CD14-positive monocyte (primary cell): ENCODE data around the gene SLC2A1. TPM values are rescaled to one million over a fixed set of nuclear protein-coding genes. Genes with fewer than 3 reads are reported as not detected.

Experiments used
- DNase-seq, 3 donors: peaks; one replicate each; pipeline ENCODE4 v3.0.0-alpha.2; 2011 to 2022
- H2AFZ ChIP-seq: 2 replicates; pipeline ENCODE4 v1.6.0; 2012; ENCODE audit warnings: mild to moderate bottlenecking, low read depth, low read length, inconsistent platforms; ENCODE audit not compliant: insufficient read depth, poor library complexity, severe bottlenecking
- H3K27ac ChIP-seq, 2 donors: 1 replicate in 1 of 2; 2 replicates in 1 of 2; pipeline ENCODE4 v1.5.1; 2012 to 2013; ENCODE audit warnings: low read length in 2 of 2, control low read depth in 1 of 2, inconsistent platforms in 1 of 2, low read depth in 1 of 2, mild to moderate bottlenecking in 1 of 2
- H3K27me3 ChIP-seq, 2 donors: one replicate each; pipeline versions ENCODE4 v1.6.0 to v1.6.1; 2011 to 2013; ENCODE audit warnings: low read length in 2 of 2; ENCODE audit not compliant: control insufficient read depth in 2 of 2, insufficient read depth in 2 of 2
- H3K36me3 ChIP-seq, 2 donors: replicated peaks in 1 of 2; 1 replicate in 1 of 2; 2 replicates in 1 of 2; pipeline versions ENCODE4 v1.5.1 to v1.6.1; 2012 to 2013; ENCODE audit warnings: low read length in 2 of 2, control low read depth in 1 of 2, inconsistent platforms in 1 of 2, mild to moderate bottlenecking in 1 of 2; ENCODE audit not compliant: insufficient read depth in 2 of 2, control insufficient read depth in 1 of 2
- H3K4me1 ChIP-seq, 2 donors: 1 replicate in 1 of 2; 2 replicates in 1 of 2; pipeline versions ENCODE4 v1.5.1 to v1.6.1; 2012 to 2013; ENCODE audit warnings: low read length in 2 of 2, control low read depth in 1 of 2, inconsistent platforms in 1 of 2, mild to moderate bottlenecking in 1 of 2, moderate library complexity in 1 of 2; ENCODE audit not compliant: insufficient read depth in 2 of 2, control insufficient read depth in 1 of 2
- H3K4me2 ChIP-seq: replicated peaks from 2 replicates; pipeline ENCODE3; 2012; ENCODE audit warnings: low read length, moderate library complexity, mild to moderate bottlenecking; ENCODE audit not compliant: poor library complexity, severe bottlenecking; ENCODE audit errors: extremely low read depth
- H3K4me3 ChIP-seq, 3 experiments: fragments of 200-600 bp in 1 of 3; sonication (generic) in 1 of 3; replicated peaks in 1 of 3; 1 replicate in 2 of 3; 2 replicates in 1 of 3; pipeline ENCODE4 v1.5.1; 2011 to 2013; ENCODE audit warnings: low read length in 3 of 3, mild to moderate bottlenecking in 3 of 3, control low read depth in 2 of 3, low read depth in 2 of 3, inconsistent platforms in 1 of 3, moderate library complexity in 1 of 3
- H3K79me2 ChIP-seq: 2 replicates; pipeline ENCODE4 v1.6.0; 2012; ENCODE audit warnings: mild to moderate bottlenecking, control low read depth, inconsistent platforms, low read length, moderate library complexity; ENCODE audit not compliant: insufficient read depth
- H3K9ac ChIP-seq: 2 replicates; pipeline ENCODE4 v1.6.0; 2017; ENCODE audit warnings: low read length, mild to moderate bottlenecking; ENCODE audit not compliant: insufficient read depth, poor library complexity, severe bottlenecking
- H3K9me3 ChIP-seq, 2 donors: replicated peaks in 1 of 2; 1 replicate in 1 of 2; 2 replicates in 1 of 2; pipeline versions ENCODE4 v1.5.1 to v1.6.1; 2012 to 2013; ENCODE audit warnings: low read length in 2 of 2, control low read depth in 1 of 2; ENCODE audit not compliant: control insufficient read depth in 1 of 2, insufficient read depth in 1 of 2
- H4K20me1 ChIP-seq: 2 replicates; pipeline ENCODE4 v1.6.0; 2012; ENCODE audit warnings: mild to moderate bottlenecking, low read length, control low read depth, moderate library complexity; ENCODE audit not compliant: insufficient read depth
- H3K27ac Mint-ChIP-seq, 7 donors: one replicate each; pipeline ENCODE4 v1.8.0; 2020; ENCODE audit warnings: mild to moderate bottlenecking in 7 of 7, mixed read lengths in 7 of 7, moderate library complexity in 6 of 7, inconsistent platforms in 2 of 7
- H3K27me3 Mint-ChIP-seq, 3 donors: one replicate each; pipeline ENCODE4 v1.8.0; 2021 to 2022; ENCODE audit warnings: low read depth in 3 of 3, mild to moderate bottlenecking in 3 of 3, mixed read lengths in 3 of 3, moderate library complexity in 3 of 3, inconsistent platforms in 1 of 3
- H3K36me3 Mint-ChIP-seq, 2 donors: one replicate each; pipeline ENCODE4 v1.8.0; 2020; ENCODE audit warnings: mixed read lengths in 2 of 2, inconsistent platforms in 1 of 2, mild to moderate bottlenecking in 1 of 2
- H3K4me1 Mint-ChIP-seq: one replicate; pipeline ENCODE4 v1.8.0; 2020; ENCODE audit warnings: mild to moderate bottlenecking, mixed read lengths
- H3K4me3 Mint-ChIP-seq, 2 donors: one replicate each; pipeline ENCODE4 v1.8.0; 2020; ENCODE audit warnings: mild to moderate bottlenecking in 2 of 2, mixed read lengths in 2 of 2, moderate library complexity in 1 of 2
- H3K9me3 Mint-ChIP-seq, 7 donors: one replicate each; pipeline ENCODE4 v1.8.0; 2020 to 2022; ENCODE audit warnings: mixed read lengths in 7 of 7, mild to moderate bottlenecking in 6 of 7, moderate library complexity in 6 of 7, inconsistent platforms in 2 of 7
- WGBS: methylation state at CpG from one replicate; pipeline ENCODE4 v1.1.5; 2013; ENCODE audit warnings: missing lambda C conversion rate; ENCODE audit not compliant: insufficient coverage; 5-methylcytosine and 5-hydroxymethylcytosine counted together
- intact Hi-C, 2 donors: fragments of 100-400 bp; cut with micrococcal nuclease; formaldehyde crosslinking; loops; one replicate each; pipeline versions ENCODE4 v1.15.0 to v1.15.1; 2023
- polyA plus RNA-seq, 3 donors: library from polyadenylated mRNA; depleted of rRNA in 1 of 3; unstranded in 2 of 3; stranded (reverse) in 1 of 3; fragments of 300-500 nt in 2 of 3; fragments of >200 nt in 1 of 3; fragmentation: Illumina TruSeq in 2 of 3; gene quantifications; 1 replicate in 2 of 3; 2 replicates in 1 of 3; pipeline ENCODE4 v1.2.3, GENCODE V29; 2012 to 2021
- TF ChIP-seq, protein P1 (sequence below): fragments of 200-600 bp; IDR thresholded peaks from one replicate; pipeline ENCODE4 v1.8.0; 2022; ENCODE audit warnings: antibody characterized with exemption, mild to moderate bottlenecking

SLC2A1 gene
- polyA plus RNA-seq, 3 donors: 0.56 to 5.0 (median 0.71) TPM

- peaks cover 0 to 2% of the 10 kb centered on the region in 2 donors for H3K27me3 ChIP-seq
- peaks cover 0 to 2% (median 0%) of the 10 kb centered on the region in 7 donors for H3K9me3 Mint-ChIP-seq
- no CpG with 5 or more reads among the region's 3 CpGs for WGBS
These were observed 10.0 kb upstream of the SLC2A1 start for GRCh38 chr1:42968654-42969053.

DNA sequence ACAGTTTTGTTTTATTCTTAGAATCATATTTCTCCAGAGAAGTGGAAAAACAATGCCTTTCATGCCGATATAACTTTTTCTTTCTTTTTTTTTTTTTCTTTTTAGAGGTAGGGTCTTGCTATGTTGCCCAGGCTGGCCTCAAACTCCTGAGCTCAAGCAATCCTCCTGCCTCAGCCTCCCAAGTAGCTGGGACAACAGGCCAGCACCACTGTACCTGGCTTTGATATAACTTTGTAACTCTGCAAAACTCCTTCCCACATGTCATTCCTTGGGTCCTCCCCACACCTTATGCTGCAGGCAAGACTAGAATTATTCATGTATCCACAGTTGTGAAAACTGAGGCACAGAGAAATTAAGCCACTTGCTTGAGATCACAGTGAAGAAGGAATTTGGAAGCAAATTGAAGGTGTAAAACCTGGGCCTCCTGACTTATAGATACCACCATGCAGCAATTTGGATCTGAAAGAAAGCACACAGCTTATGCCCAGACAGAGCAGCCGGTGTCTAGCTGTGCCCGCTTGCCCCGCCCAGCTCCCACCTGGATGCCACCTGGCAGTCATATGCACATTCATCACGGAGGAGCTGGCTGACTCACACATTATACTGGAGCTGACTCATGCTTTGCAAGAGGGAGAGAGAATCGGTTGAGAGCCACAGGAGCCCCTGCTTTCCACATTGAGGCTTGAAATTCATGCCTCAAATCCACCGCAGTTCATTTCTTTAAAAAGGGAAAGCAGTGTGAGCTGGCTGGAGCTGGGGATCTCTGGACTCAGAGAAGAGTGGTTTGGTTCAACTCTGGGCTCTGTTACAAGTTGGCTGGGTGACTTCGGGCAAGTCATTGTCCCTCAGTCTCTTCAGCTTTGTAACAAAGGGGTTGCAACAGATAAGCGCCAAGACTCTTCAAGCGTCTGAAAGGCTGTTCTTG lies 8.3 kb upstream of the SLC2A1 start:
- WGBS: 81% methylated on average over 2 of the region's 10 CpGs
- peaks cover 19 to 25% (median 20%) of the 10 kb centered on the region in 3 donors for H3K27me3 Mint-ChIP-seq
- no peaks in the 10 kb centered on the region for H3K36me3 ChIP-seq
- no peak overlapping the region for H2AFZ ChIP-seq
- no peaks in the 10 kb centered on the region for H3K79me2 ChIP-seq
- no peaks in the 10 kb centered on the region for H3K9me3 ChIP-seq
- no peak overlapping the region for H3K27ac ChIP-seq
- intact Hi-C loops: no loop called here
- TF ChIP-seq, protein P1, sequence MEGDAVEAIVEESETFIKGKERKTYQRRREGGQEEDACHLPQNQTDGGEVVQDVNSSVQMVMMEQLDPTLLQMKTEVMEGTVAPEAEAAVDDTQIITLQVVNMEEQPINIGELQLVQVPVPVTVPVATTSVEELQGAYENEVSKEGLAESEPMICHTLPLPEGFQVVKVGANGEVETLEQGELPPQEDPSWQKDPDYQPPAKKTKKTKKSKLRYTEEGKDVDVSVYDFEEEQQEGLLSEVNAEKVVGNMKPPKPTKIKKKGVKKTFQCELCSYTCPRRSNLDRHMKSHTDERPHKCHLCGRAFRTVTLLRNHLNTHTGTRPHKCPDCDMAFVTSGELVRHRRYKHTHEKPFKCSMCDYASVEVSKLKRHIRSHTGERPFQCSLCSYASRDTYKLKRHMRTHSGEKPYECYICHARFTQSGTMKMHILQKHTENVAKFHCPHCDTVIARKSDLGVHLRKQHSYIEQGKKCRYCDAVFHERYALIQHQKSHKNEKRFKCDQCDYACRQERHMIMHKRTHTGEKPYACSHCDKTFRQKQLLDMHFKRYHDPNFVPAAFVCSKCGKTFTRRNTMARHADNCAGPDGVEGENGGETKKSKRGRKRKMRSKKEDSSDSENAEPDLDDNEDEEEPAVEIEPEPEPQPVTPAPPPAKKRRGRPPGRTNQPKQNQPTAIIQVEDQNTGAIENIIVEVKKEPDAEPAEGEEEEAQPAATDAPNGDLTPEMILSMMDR: no peak
- no peaks in the 10 kb centered on the region for H4K20me1 ChIP-seq
- DNase-seq: peak in 1 of 3 donors; percentile 44
- peaks cover 9% of the 10 kb centered on the region for H3K4me1 Mint-ChIP-seq
- H3K4me3 Mint-ChIP-seq: no peak overlapping the region
- no peak overlapping the region for H3K9ac ChIP-seq
- H3K4me2 ChIP-seq: no peak overlapping the region
- peaks cover 0 to 4% (median 0%) of the 10 kb centered on the region in 7 donors for H3K9me3 Mint-ChIP-seq
- no peak overlapping the region for H3K27ac Mint-ChIP-seq
- peaks cover 13 to 18% of the 10 kb centered on the region in 2 donors for H3K27me3 ChIP-seq
- H3K4me3 ChIP-seq: no peak overlapping the region
- H3K4me1 ChIP-seq: no peaks in the 10 kb centered on the region
- H3K36me3 Mint-ChIP-seq: no peaks in the 10 kb centered on the region

More at GRCh38 chr1:42968654-42969053, 10.0 kb upstream of the SLC2A1 start:
- H3K9me3 ChIP-seq: no peaks in the 10 kb centered on the region
- no peaks in the 10 kb centered on the region for H3K79me2 ChIP-seq
- H3K4me3 ChIP-seq: no peak overlapping the region
- Mint-ChIP-seq H3K36me3 (no peaks in the 10 kb centered on the region), H3K4me1 (peaks cover 6% of the 10 kb centered on the region), H3K27ac (no peak overlapping the region), H3K4me3 (no peak overlapping the region), H3K27me3 (peaks cover 3 to 8% (median 8%) of the 10 kb centered on the region in 3 donors)
- H3K36me3 ChIP-seq: no peaks in the 10 kb centered on the region
- H3K27ac ChIP-seq: no peak overlapping the region
- H4K20me1 ChIP-seq: no peaks in the 10 kb centered on the region
- no peak overlapping the region for H3K4me2 ChIP-seq
- intact Hi-C loops: no loop called here
- TF ChIP-seq, protein P1: no peak
- H2AFZ ChIP-seq: no peak overlapping the region
- H3K4me1 ChIP-seq: no peaks in the 10 kb centered on the region
- no peak overlapping the region for H3K9ac ChIP-seq
- no peak for DNase-seq
